Bronchial epithelial cell (primary cell): ENCODE data around the gene NLK. TPM values are rescaled to one million over a fixed set of nuclear protein-coding genes. Genes with fewer than 3 reads are reported as not detected.

Experiments used
- DNase-seq: peaks from one replicate; pipeline ENCODE4 v3.0.0-alpha.2; 2010; ENCODE audit warnings: low read depth
- FAIRE-seq: peaks from 2 replicates; lab custom pipeline; 2011; peaks lifted over from hg19 to GRCh38; lab: Jason Lieb, UNC
- H3K27me3 ChIP-seq: 2 replicates; pipeline ENCODE4 v1.5.1; 2011; ENCODE audit warnings: low read length; ENCODE audit not compliant: control insufficient read depth, insufficient read depth
- H3K36me3 ChIP-seq: 2 replicates; pipeline ENCODE4 v1.5.1; 2011; ENCODE audit warnings: low read length; ENCODE audit not compliant: control insufficient read depth, insufficient read depth
- H3K4me3 ChIP-seq: 2 replicates; pipeline ENCODE4 v1.5.1; 2011; ENCODE audit warnings: mild to moderate bottlenecking, low read depth, low read length, control low read depth
- total RNA-seq: library from RNA; depleted of rRNA; stranded (reverse); fragments of >200 nt; gene quantifications from 2 replicates; pipeline ENCODE4 v1.2.1, GENCODE V29; 2014
- TF ChIP-seq, protein P1 (sequence below): IDR thresholded peaks from 2 replicates; pipeline ENCODE4 v1.5.1; 2011; ENCODE audit warnings: mild to moderate bottlenecking, moderate library complexity, low read length, control low read depth, inconsistent platforms; ENCODE audit not compliant: insufficient read depth, severe bottlenecking

NLK gene
- total RNA-seq, 1 donor from 2014 or later = 11.3 TPM

DNA sequence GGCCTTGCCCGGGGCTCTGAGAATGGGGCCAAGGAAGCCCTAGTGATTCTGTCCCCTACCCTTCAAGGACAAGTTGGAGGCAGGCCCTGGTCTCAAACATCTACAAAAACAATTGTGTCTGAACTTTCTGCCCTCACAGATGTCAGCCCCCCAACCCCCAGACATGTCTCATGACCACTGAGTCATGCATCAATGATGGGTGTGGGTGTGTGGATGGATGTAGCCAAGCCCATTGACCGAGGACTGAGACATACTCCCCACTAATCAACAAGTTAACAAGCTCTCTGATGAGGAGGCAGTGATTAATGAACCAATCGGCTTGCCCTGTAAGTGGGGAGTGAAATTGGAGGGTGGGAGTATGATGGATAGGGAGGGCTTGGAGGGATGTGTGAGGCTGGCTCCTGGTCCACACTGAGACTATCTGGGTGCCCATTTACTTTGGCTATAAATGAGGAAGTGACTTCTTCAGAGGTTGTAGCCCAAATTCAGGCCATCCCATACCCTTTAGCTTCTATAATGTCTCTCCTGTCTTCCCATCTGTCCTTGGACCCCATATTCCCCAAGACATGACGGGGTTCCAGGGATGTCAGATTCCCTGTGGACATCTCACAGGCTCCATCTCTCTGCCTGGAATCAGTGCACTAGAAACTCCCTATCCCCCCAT, 179.4 kb downstream of the NLK start:
- FAIRE-seq (peak; percentile 36), DNase-seq (no peak)
- H3K27me3 ChIP-seq = no peaks in the 10 kb centered on the region
- H3K4me3 ChIP-seq = no peak overlapping the region
- no peaks in the 10 kb centered on the region for H3K36me3 ChIP-seq
- TF ChIP-seq, protein P1, sequence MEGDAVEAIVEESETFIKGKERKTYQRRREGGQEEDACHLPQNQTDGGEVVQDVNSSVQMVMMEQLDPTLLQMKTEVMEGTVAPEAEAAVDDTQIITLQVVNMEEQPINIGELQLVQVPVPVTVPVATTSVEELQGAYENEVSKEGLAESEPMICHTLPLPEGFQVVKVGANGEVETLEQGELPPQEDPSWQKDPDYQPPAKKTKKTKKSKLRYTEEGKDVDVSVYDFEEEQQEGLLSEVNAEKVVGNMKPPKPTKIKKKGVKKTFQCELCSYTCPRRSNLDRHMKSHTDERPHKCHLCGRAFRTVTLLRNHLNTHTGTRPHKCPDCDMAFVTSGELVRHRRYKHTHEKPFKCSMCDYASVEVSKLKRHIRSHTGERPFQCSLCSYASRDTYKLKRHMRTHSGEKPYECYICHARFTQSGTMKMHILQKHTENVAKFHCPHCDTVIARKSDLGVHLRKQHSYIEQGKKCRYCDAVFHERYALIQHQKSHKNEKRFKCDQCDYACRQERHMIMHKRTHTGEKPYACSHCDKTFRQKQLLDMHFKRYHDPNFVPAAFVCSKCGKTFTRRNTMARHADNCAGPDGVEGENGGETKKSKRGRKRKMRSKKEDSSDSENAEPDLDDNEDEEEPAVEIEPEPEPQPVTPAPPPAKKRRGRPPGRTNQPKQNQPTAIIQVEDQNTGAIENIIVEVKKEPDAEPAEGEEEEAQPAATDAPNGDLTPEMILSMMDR = no peak

DNA sequence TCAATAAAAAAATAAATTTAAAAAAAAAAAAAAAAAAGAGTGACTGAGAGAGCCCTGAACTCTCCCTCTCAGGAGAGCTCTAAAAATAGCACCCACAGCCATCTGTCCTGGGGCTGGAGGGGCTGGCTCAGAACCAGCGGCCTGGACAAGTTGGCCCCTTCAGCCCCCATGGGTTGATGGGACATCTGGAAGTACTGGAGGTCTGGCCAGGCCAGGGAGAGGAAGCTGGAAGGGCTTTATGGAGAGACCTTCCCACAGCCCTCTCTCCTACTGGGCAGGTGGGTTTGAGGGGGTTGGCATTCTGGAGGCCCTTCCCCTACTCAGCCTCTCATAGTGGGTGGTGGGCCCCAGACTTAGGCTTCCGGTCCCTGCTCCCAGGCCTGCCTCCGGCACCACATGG, 182.8 kb downstream of the NLK start:
- H3K36me3 ChIP-seq = no peaks in the 10 kb centered on the region
- no peaks in the 10 kb centered on the region for H3K27me3 ChIP-seq
- TF ChIP-seq, protein P1 = no peak
- no peak overlapping the region for H3K4me3 ChIP-seq
- FAIRE-seq = no peak
- DNase-seq = no peak

DNA sequence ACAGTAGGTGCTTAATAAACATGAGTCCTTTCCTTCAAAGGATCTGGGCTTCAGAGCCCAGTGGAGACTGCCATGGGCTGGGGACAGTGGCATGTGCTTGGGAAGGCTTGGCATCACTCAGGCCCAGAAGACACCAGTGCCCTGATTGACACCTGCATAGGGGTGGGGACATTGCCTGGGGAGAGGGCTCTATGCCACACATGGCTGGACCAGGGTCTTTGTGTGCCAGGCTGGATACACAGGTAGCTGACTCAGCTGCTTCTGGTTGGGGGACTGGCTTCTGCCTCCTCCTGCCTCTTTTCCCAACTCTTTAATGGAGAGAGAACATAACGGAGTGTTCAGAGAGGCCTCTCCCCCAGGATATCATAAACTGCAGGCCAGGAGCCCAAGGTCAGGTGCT, 183.4 kb downstream of the NLK start:
- H3K27me3 ChIP-seq = no peaks in the 10 kb centered on the region
- no peak overlapping the region for H3K4me3 ChIP-seq
- H3K36me3 ChIP-seq = no peaks in the 10 kb centered on the region
- peak; percentile 18 for FAIRE-seq
- DNase-seq = no peak
- TF ChIP-seq, protein P1 = no peak

DNA sequence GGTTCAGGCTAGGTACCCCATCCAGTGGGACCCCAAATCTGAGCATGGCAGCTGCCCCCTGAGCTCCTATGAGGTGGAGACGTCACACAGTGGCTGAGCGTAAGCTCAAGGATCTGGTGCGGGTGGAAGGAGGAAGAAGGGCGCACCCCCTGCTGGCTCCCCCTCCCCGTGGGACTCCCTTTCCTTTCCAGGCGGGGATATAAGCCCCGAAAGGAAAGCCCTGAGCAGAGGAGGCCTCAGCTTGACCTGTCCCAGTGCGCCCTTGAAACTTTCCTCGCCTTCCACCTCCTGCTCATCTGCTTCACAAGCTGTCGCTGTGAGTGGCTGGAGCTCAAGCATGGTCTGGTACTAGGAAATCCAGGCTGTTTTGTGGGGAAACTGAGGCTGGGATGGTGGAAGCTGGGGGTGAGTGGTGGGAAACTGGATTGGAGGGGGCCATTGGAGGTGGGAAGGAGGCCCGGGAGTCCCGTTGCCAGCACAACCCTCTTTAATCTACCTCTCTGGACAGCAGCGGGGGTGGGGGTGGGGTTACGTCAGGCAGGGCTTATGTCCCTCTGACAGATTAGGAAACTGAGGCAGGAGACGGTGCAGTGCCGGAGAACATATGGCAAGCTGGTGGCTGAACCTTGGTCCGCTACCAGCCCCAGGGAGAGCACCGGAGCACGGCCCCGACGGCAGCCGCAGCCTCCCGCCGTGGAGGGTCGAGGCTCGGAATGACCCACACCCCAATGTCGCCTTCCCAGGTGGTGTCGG, 184.3 kb downstream of the NLK start:
- TF ChIP-seq, protein P1 = no peak
- FAIRE-seq (no peak), DNase-seq (no peak)
- H3K36me3 ChIP-seq = no peaks in the 10 kb centered on the region
- no peaks in the 10 kb centered on the region for H3K27me3 ChIP-seq
- H3K4me3 ChIP-seq = peak overlapping the region; percentile 58

DNA sequence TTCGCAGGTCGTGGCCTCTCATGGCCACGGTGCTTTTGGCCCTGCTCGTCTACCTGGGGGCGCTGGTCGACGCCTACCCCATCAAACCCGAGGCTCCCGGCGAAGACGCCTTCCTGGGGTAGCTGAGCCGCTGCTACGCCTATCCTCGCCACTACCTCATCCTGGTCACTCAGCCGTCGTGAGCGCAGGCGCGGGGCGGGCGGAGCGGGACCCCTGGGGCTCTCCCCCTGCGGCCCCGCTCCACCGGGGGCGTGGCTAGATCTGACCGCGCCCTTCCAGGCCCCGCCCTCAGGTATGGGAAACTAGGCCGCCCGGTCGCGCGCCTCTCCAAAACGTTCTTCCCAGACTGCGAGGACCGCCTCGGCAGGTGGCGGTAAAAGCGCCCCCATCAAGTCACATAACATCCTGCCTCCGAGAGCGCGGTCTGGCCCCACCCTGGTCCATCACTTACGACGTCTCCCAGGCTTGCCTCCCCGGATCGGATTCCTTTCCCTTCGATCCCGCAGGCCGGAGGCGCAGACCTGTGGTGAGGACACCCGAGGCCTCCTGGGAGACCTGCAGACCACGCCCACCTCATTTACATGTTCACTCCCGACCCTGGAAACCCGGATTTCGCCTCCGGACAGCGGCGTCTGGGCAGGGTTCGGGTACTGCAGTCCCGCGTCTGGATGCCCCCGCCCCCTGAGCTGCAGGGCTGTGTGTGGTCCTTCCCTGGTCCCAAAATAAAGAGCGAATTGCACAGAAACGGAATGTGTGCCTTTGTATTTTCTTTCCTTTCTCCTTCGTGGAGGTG, 185.0 kb downstream of the NLK start:
- FAIRE-seq (no peak), DNase-seq (peak; percentile 78)
- no peaks in the 10 kb centered on the region for H3K36me3 ChIP-seq
- TF ChIP-seq, protein P1 = peak; percentile 18
- H3K4me3 ChIP-seq = peak overlapping the region; percentile 58
- H3K27me3 ChIP-seq = no peaks in the 10 kb centered on the region
